Adrenal gland (tissue), 12 donors: ENCODE results near the gene HOXA5. TPM values are rescaled to one million over a fixed set of nuclear protein-coding genes. Genes with fewer than 3 reads are reported as not detected.

Source experiments
- DNase-seq, 7 donors: peaks; one replicate each; pipeline ENCODE4 v3.0.0-alpha.2; 2019 to 2020
- H3K27ac ChIP-seq, 5 donors: fragments of 200-600 bp; sonication (generic) in 4 of 5; 1 replicate in 3 of 5; 2 replicates in 2 of 5; pipeline versions ENCODE4 v1.5.1 to v1.8.0; 2016 to 2020; ENCODE audit warnings: mild to moderate bottlenecking in 1 of 5
- H3K27me3 ChIP-seq: fragments of 200-600 bp; 2 replicates; pipeline ENCODE4 v1.8.0; 2021
- H3K36me3 ChIP-seq, 2 donors: fragments of 200-600 bp; replicated peaks in 1 of 2; 1 replicate in 1 of 2; 2 replicates in 1 of 2; pipeline versions ENCODE4 v1.5.1 to v1.8.0; 2018 to 2022
- H3K4me1 ChIP-seq, 2 donors: fragments of 200-600 bp; replicated peaks in 1 of 2; 1 replicate in 1 of 2; 2 replicates in 1 of 2; pipeline versions ENCODE4 v1.5.1 to v1.8.0; 2018 to 2021
- H3K4me3 ChIP-seq, 4 donors: fragments of 200-600 bp; sonication (generic) in 3 of 4; one replicate each; pipeline ENCODE4 v1.5.1; 2016 to 2018
- H3K9me3 ChIP-seq, 3 donors: fragments of 200-600 bp; sonication (generic) in 1 of 3; replicated peaks in 1 of 3; 1 replicate in 2 of 3; 2 replicates in 1 of 3; pipeline versions ENCODE4 v1.5.1 to v1.8.0; 2016 to 2021
- CTCF ChIP-seq, 6 experiments: fragments of 450-650 bp in 4 of 6; fragments of 200-600 bp in 2 of 6; sonication (generic) in 1 of 6; IDR thresholded peaks; 1 replicate in 5 of 6; 2 replicates in 1 of 6; pipeline versions ENCODE4 v1.5.1 to v1.8.0; 2016 to 2021; ENCODE audit warnings: antibody characterized with exemption in 6 of 6, mild to moderate bottlenecking in 2 of 6, moderate library complexity in 1 of 6
- POLR2A ChIP-seq, 2 donors: fragments of 450-650 bp; IDR thresholded peaks; one replicate each; pipeline ENCODE4 v1.6.1; 2017; ENCODE audit warnings: antibody characterized with exemption in 2 of 2, mild to moderate bottlenecking in 2 of 2, moderate library complexity in 1 of 2
- WGBS, 4 donors: extraction: QIAGEN DNeasy Blood & Tissue Kit in 2 of 4; methylation state at CpG; one replicate each; pipeline versions ENCODE4 v1.1.5 to v1.1.7; 2013 to 2017; 5-methylcytosine and 5-hydroxymethylcytosine counted together
- intact Hi-C, 2 donors: fragments of 100-400 bp; cut with DNase I; formaldehyde crosslinking; loops; one replicate each; pipeline versions ENCODE4 v1.14.1 to v1.15.0; 2022 to 2023
- polyA plus RNA-seq, 3 donors: library from polyadenylated mRNA; stranded (reverse); fragments of 200-250 nt in 2 of 3; fragments of 350-450 nt in 1 of 3; fragmentation: Illumina TruSeq in 1 of 3; extraction: RNeasy Lipid Tissue Mini Kit (QIAGEN cat#74804) in 1 of 3; gene quantifications; one replicate each; pipeline ENCODE4 v1.2.3, GENCODE V29; 2013 to 2014
- total RNA-seq, 9 donors: library from RNA; depleted of rRNA in 4 of 9; stranded (reverse); fragments of >200 nt in 4 of 9; fragments of 120-200 nt in 1 of 9; fragmentation: NEBNext Ultra II Directional in 1 of 9; extraction: Animal tissue kit (Norgen Biotek cat#: 25700) in 1 of 9; gene quantifications; one replicate each; pipeline versions ENCODE4 v1.1.0 to v1.2.4, GENCODE V29; 2013 to 2023
- donor health status: healthy with polysubstance abuse.
- donor health status: Bipolar disorder and iron deficiency.
- donor health status: DM: yes; HTN: yes; CAD: no.
- donor health status: DM: no; HTN: no; CAD: no.
- donor health status: DM: no; HTN: no; CAD: no.
- donor health status: DM: yes; HTN: yes; CAD: no.

The HOXA5 gene
- total and polyA plus RNA-seq, 12 donors = 21.8 to 132 (median 57.0) TPM

- Histone ChIP-seq H3K27me3 (peaks cover 58% of the 10 kb centered on the region), H3K27ac (no peak overlapping the region), H3K9me3 (no peaks in the 10 kb centered on the region), H3K4me1 (peaks cover 16 to 17% of the 10 kb centered on the region in 2 donors), H3K4me3 (peak overlapping the region in 1 of 4 donors; percentile 66), H3K36me3 (no peaks in the 10 kb centered on the region)
- DNase-seq = peak in 3 of 7 donors; percentile 12 to 51 (median 21)
- intact Hi-C loops = no loop called here
- TF ChIP-seq POLR2A (IDR thresholded peaks at IDR 0.05) (no peak), CTCF (IDR thresholded peaks at IDR 0.05) (no peak)
- WGBS, 4 donors = 46 to 56% (median 52%) methylated on average over 30 of the region's 30 CpGs
Observed at GRCh38 chr7:27171637-27172314, 28.3 kb upstream of the HOXA5 start.

DNA sequence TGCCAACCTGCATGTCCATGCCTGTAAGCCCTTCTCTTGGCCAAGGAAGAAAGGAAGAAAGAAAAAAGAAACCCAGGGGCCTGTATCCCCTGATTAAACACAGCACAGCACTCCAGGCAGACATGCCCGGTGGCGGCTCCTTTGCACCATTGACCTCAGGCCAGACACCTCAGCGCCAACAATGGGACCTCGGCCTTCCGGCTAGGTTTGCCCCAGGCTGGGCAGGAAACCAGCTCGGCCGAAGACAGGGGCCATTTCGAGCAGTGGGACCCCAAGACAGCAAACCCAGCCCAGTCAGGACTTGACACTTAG, 27.8 kb upstream of the HOXA5 start:
- no peaks in the 10 kb centered on the region for H3K9me3 ChIP-seq
- peaks cover 61% of the 10 kb centered on the region for H3K27me3 ChIP-seq
- DNase-seq = no peak
- 53 to 59% (median 57%) methylated on average over 8 of the region's 8 CpGs for WGBS, 4 donors
- intact Hi-C loops = no loop called here
- TF ChIP-seq POLR2A (IDR thresholded peaks at IDR 0.05) (no peak), CTCF (IDR thresholded peaks at IDR 0.05) (no peak)
- no peak overlapping the region for H3K27ac ChIP-seq
- peaks cover 16 to 17% of the 10 kb centered on the region in 2 donors for H3K4me1 ChIP-seq
- H3K36me3 ChIP-seq = no peaks in the 10 kb centered on the region
- no peak overlapping the region for H3K4me3 ChIP-seq

DNA sequence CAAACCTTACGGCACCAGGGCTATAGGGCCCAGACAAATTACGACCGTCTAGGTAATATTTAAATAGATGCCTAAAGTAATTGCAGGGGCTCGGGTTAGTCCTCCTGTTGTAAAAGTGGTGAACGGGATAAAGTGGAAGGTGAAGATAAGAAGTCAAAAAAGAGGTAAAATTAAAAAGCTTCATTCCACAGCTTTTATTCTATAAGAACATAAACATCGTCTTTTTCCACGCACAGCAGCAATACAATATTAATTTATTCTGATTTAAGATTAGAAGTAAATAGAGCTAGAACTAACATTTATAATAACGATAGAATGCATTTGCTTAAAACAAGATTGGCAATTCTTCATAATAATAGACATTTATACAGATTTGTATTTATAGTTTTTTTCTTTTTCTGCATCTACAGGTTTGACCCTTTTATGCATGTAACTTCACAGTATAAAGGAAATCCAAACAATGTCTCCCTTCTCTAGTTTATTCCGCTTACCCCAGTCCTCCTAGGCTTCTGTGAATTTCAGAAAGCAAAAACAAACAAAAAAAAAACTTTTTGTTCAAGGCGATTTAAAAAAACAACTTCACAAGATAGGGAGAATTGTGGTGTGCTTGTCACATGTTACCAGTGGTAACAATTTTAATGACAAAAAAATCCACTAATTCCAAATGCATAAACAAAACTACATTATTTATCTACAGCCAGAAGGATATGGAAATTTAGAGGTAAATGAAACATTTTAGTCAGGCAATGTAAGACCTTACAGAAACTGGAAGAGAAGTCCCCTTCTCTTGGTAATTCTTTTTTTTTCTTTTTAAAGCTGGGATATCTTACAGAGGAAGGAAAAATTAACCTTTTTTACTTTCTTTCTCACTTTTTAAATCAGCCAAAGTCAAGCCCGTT, 27.2 kb upstream of the HOXA5 start:
- no peak overlapping the region for H3K4me3 ChIP-seq
- WGBS, 4 donors = 58 to 66% (median 60%) methylated on average over 11 of the region's 11 CpGs
- peaks cover 66% of the 10 kb centered on the region for H3K27me3 ChIP-seq
- DNase-seq = no peak
- intact Hi-C loops = no loop called here
- H3K9me3 ChIP-seq = no peaks in the 10 kb centered on the region
- TF ChIP-seq POLR2A (IDR thresholded peaks at IDR 0.05) = no peak
- TF ChIP-seq CTCF (IDR thresholded peaks at IDR 0.05) = no peak
- H3K4me1 ChIP-seq = peaks cover 16 to 17% of the 10 kb centered on the region in 2 donors
- H3K36me3 ChIP-seq = no peaks in the 10 kb centered on the region
- no peak overlapping the region for H3K27ac ChIP-seq

- Histone ChIP-seq H3K9me3 (no peaks in the 10 kb centered on the region), H3K27ac (no peak overlapping the region)
- 34 to 49% (median 38%) methylated on average over 16 to 46 of the region's 46 CpGs for WGBS, 4 donors
Observed at GRCh38 chr7:27169658-27170425, 26.4 kb upstream of the HOXA5 start.

More at GRCh38 chr7:27169658-27170425, 26.4 kb upstream of the HOXA5 start:
- no peaks in the 10 kb centered on the region for H3K36me3 ChIP-seq
- peaks cover 71% of the 10 kb centered on the region for H3K27me3 ChIP-seq
- DNase-seq = peak in 1 of 7 donors; percentile 19
- TF ChIP-seq POLR2A (IDR thresholded peaks at IDR 0.05) = no peak
- no peak for TF ChIP-seq CTCF (IDR thresholded peaks at IDR 0.05)
- intact Hi-C loops = loop anchor here (10.0 kb wide), 3 partner anchors 795 to 1285 kb away; no protein-coding TSS in a partner anchor
- no peak overlapping the region for H3K4me3 ChIP-seq
- H3K4me1 ChIP-seq = peaks cover 17 to 23% of the 10 kb centered on the region in 2 donors
